Astrocyte (in vitro differentiated cells and primary cell): ENCODE data around the gene KRTAP3-1.

ENCODE experiments used
- CTCF ChIP-seq: IDR thresholded peaks from 2 replicates; pipeline ENCODE4 v1.5.1; 2011; ENCODE audit warnings: low read depth, mild to moderate bottlenecking, inconsistent platforms, low read length, moderate library complexity; ENCODE audit not compliant: insufficient read depth
- EZH2 ChIP-seq: IDR thresholded peaks from 2 replicates; pipeline ENCODE4 v1.6.1; 2012; ENCODE audit warnings: mild to moderate bottlenecking, low read length, inconsistent platforms; ENCODE audit not compliant: insufficient read depth

GRCh38 chr17:40993084-40993483 lies 15.8 kb downstream of the KRTAP3-1 start:
- TF ChIP-seq CTCF (no peak), EZH2 (no peak)
